KMS-11 (cell line): ENCODE measurements around the gene TMEM42.
"Not testable (repeated sequence)": the region's sequence is repeated elsewhere in the genome, so short reads cannot be mapped to it uniquely, and the experiment has no call there.

ENCODE experiments used
- H2AFZ ChIP-seq: fragments of 200-600 bp; sonication (generic); 2 replicates; pipeline ENCODE4 v1.6.1; 2016; ENCODE audit warnings: antibody characterized with exemption, mixed run types, low read depth
- H3K27ac ChIP-seq: fragments of 200-600 bp; sonication (generic); 2 replicates; pipeline ENCODE4 v1.6.1; 2016; ENCODE audit warnings: mild to moderate bottlenecking, mixed run types
- H3K27me3 ChIP-seq: fragments of 200-600 bp; sonication (generic); 2 replicates; pipeline ENCODE4 v1.6.1; 2017; ENCODE audit warnings: mild to moderate bottlenecking, low read depth, mixed run types, moderate library complexity; ENCODE audit not compliant: insufficient read depth
- H3K36me3 ChIP-seq: fragments of 200-600 bp; sonication (generic); 2 replicates; pipeline ENCODE4 v1.6.1; 2017; ENCODE audit warnings: mild to moderate bottlenecking, mixed run types; ENCODE audit not compliant: insufficient read depth
- H3K4me1 ChIP-seq: fragments of 200-600 bp; sonication (generic); 2 replicates; pipeline ENCODE4 v1.6.1; 2016; ENCODE audit warnings: mild to moderate bottlenecking, low read depth, mixed run types; ENCODE audit not compliant: poor library complexity, severe bottlenecking
- H3K4me2 ChIP-seq: fragments of 200-600 bp; sonication (generic); 2 replicates; pipeline ENCODE4 v1.7.0; 2016; ENCODE audit warnings: mild to moderate bottlenecking, mixed run types
- H3K4me3 ChIP-seq: fragments of 200-600 bp; sonication (generic); IDR thresholded peaks from 2 replicates; pipeline ENCODE4 v1.6.1; 2017; ENCODE audit warnings: low read depth, low read length, mixed read lengths; ENCODE audit not compliant: insufficient read depth
- H3K79me2 ChIP-seq: fragments of 200-600 bp; sonication (generic); 2 replicates; pipeline ENCODE4 v1.6.1; 2016; ENCODE audit warnings: low read depth, mixed run types; ENCODE audit not compliant: insufficient read depth
- H3K9ac ChIP-seq: fragments of 200-600 bp; sonication (generic); 2 replicates; pipeline ENCODE4 v1.6.1; 2016; ENCODE audit warnings: mild to moderate bottlenecking, mixed run types
- H4K20me1 ChIP-seq: fragments of 200-600 bp; sonication (generic); 2 replicates; pipeline ENCODE4 v1.6.1; 2016; ENCODE audit warnings: mild to moderate bottlenecking, mixed run types; ENCODE audit not compliant: insufficient read depth
- TF ChIP-seq, protein P1 (sequence below): fragments of 200-600 bp; sonication (generic); conservative IDR thresholded peaks from 2 replicates; pipeline ENCODE4 v1.6.1; 2017; ENCODE audit warnings: low read depth, mild to moderate bottlenecking, antibody characterized with exemption, low read length, moderate library complexity, mixed read lengths

Gene TMEM42

DNA sequence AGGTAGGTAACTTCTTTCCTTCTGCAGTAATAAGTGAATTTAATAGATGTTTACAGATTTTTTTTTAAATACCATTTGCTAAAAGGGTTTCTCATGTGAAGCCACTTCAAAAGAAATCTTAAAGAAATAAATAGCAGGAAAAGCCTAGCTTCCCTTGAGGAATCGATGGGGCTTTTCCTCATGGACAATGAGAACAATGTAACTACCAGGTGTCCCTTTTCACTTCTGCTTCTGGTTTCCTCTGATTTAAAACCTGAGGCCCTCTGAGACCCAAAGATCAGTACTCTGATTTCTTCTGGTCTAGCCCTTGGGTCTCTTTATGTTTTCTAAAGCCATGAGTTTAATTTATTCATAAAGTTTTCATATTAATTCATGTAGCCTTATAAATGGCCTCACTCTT, 13.1 kb upstream of the TMEM42 start:
- Histone ChIP-seq H3K36me3 (no peaks in the 10 kb centered on the region), H4K20me1 (no peaks in the 10 kb centered on the region), H3K27ac (no peak overlapping the region), H2AFZ (no peak overlapping the region), H3K4me3 (no peak overlapping the region), H3K79me2 (no peaks in the 10 kb centered on the region), H3K4me1 (no peaks in the 10 kb centered on the region), H3K4me2 (no peak overlapping the region), H3K9ac (no peak overlapping the region), H3K27me3 (no peaks in the 10 kb centered on the region)
- TF ChIP-seq, protein P1, sequence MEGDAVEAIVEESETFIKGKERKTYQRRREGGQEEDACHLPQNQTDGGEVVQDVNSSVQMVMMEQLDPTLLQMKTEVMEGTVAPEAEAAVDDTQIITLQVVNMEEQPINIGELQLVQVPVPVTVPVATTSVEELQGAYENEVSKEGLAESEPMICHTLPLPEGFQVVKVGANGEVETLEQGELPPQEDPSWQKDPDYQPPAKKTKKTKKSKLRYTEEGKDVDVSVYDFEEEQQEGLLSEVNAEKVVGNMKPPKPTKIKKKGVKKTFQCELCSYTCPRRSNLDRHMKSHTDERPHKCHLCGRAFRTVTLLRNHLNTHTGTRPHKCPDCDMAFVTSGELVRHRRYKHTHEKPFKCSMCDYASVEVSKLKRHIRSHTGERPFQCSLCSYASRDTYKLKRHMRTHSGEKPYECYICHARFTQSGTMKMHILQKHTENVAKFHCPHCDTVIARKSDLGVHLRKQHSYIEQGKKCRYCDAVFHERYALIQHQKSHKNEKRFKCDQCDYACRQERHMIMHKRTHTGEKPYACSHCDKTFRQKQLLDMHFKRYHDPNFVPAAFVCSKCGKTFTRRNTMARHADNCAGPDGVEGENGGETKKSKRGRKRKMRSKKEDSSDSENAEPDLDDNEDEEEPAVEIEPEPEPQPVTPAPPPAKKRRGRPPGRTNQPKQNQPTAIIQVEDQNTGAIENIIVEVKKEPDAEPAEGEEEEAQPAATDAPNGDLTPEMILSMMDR, result no peak

DNA sequence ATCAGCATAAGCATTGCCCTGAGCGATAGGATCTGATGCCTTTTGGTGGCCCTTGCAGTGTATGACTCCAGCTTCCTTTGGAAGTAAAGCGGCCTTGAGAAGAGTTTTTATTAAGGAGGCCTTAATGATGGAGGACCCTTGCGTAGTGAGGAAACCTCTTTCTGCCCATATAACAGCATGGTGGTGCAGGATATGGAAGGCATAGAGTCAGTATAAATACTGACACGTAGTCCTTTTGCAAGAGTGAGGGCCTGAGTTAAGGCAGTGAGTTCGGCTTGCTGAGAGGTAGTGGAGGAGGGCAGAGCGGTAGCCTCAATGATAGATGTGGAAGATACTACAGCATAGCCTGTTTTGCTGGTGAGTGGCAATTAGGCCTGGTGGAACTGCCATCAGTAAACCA, 5.0 kb upstream of the TMEM42 start:
- H4K20me1 ChIP-seq, H3K27me3 ChIP-seq, H3K79me2 ChIP-seq, H3K36me3 ChIP-seq, H3K4me3 ChIP-seq, H3K4me1 ChIP-seq, H2AFZ ChIP-seq, H3K27ac ChIP-seq, H3K4me2 ChIP-seq, H3K9ac ChIP-seq: not testable (repeated sequence)

DNA sequence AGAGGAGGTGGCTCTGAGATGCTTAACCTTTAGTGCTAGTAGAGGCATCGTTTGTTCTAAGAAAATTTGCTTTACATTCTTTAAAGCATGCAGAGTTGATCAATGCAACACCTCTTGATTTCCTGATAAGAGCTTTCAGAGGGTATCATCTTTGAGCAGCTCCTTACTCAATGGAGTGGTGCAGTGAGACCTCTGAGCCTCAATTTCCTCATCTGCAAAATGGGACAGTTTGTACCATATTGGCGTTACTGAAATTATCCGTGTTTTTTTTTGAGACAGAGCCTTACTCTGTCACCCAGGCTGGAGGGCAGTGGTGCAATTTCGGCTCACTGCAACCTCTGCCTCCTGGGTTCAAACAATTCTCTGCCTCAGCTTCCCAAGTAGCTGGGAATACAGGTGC, 1.6 kb upstream of the TMEM42 start:
- no peak overlapping the region for H3K4me3 ChIP-seq
- TF ChIP-seq, protein P1, result no peak
- H3K79me2 ChIP-seq, result no peaks in the 10 kb centered on the region
- H3K4me1 ChIP-seq, result peaks cover 28% of the 10 kb centered on the region
- H3K27ac ChIP-seq, result no peak overlapping the region
- H3K9ac ChIP-seq, result no peak overlapping the region
- no peaks in the 10 kb centered on the region for H3K36me3 ChIP-seq
- H3K4me2 ChIP-seq, result no peak overlapping the region
- H4K20me1 ChIP-seq, result no peaks in the 10 kb centered on the region
- no peak overlapping the region for H2AFZ ChIP-seq
- H3K27me3 ChIP-seq, result no peaks in the 10 kb centered on the region

DNA sequence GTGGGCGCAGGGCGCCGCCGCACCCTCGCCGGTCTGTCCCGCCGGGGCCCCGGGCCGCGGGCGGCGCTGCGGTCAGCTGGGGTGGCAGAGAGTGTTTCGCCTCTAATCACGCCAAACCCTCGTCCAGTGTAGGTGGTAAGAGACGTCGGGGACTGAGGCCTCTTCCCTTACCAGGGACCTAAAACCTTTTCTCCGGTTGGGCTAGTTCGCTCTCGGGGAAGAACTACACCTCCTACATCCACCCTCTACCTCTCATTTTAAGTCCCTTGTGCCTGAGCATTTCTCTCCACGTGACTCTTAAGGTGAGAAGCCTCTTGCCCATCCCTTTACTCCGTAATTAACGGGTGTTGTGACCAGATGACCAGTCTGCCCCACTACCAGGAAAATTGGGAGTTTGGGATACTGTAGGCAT, 520 bp downstream of the TMEM42 start:
- peak overlapping the region; percentile 58; the same call in 1 of the 2 replicates for H3K27ac ChIP-seq
- peak overlapping the region; percentile 59 for H3K4me2 ChIP-seq
- TF ChIP-seq, protein P1, result no peak
- no peaks in the 10 kb centered on the region for H4K20me1 ChIP-seq
- no peaks in the 10 kb centered on the region for H3K79me2 ChIP-seq
- peak overlapping the region; percentile 44; the same call in 1 of the 2 replicates for H3K9ac ChIP-seq
- H3K36me3 ChIP-seq, result no peaks in the 10 kb centered on the region
- peak overlapping the region; percentile 42 for H3K4me3 ChIP-seq
- no peak overlapping the region for H2AFZ ChIP-seq
- H3K4me1 ChIP-seq, result peaks cover 49% of the 10 kb centered on the region
- H3K27me3 ChIP-seq, result no peaks in the 10 kb centered on the region

DNA sequence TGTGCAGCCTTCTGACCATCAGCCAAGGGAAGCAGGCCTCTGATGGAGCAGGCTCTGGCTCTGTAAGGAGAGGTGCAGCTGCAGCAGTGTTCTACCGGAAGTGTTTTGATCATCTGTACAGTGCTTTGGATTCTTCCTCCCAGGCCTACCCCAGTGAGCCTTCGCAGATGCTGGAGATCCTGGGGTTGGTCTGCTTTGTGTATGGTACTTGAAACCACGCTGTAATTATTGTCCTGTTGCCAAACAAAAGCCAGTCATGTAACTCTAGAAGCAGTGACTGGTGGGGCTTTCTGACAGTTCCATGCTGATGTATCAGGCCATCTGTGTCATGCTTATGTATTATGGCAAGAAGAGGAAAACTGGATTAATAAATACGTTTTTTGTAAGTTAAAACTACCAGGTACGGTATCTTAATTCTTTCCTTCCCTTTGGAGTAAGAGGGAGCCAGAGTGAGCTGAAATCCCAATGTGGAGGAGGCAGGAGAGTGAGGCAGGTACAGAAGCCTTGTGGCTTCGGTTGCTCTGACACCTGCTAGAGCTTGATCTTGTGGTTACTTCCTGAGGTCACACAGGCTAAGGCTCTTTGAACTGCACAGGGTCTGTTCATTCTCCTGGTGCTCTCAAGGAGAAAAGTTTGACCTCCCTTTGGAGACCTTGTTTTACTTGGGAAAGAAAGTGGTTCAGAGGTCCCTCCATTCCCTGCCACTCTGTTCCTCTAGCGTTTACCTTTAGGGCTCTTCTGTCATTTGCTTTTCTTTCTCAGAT, 3.7 kb downstream of the TMEM42 start:
- TF ChIP-seq, protein P1, result no peak
- Histone ChIP-seq H3K27ac (peak overlapping the region; percentile 91), H3K36me3 (no peaks in the 10 kb centered on the region), H4K20me1 (no peaks in the 10 kb centered on the region), H2AFZ (no peak overlapping the region), H3K4me2 (peak overlapping the region; percentile 80), H3K27me3 (no peaks in the 10 kb centered on the region), H3K9ac (peak overlapping the region; percentile 51; the same call in 1 of the 2 replicates), H3K4me1 (peaks cover 57% of the 10 kb centered on the region), H3K4me3 (no peak overlapping the region), H3K79me2 (no peaks in the 10 kb centered on the region)
